Spleen (tissue), 11 donors: ENCODE results near the gene ERG. TPM values are rescaled to one million over a fixed set of nuclear protein-coding genes. Genes with fewer than 3 reads are reported as not detected.
A peak's percentile ranks its signal among the peaks of the same experiment; 100 is the strongest.

ENCODE experiments used
- DNase-seq: peaks from one replicate; pipeline ENCODE4 v3.0.0-alpha.2; 2020
- H3K27ac ChIP-seq, 8 donors: fragments of 200-600 bp; sonication (generic) in 7 of 8; 1 replicate in 4 of 8; 2 replicates in 4 of 8; pipeline versions ENCODE4 v1.5.0 to v1.8.0; 2016 to 2021; ENCODE audit warnings: inconsistent platforms in 4 of 8, mild to moderate bottlenecking in 4 of 8, moderate library complexity in 1 of 8
- H3K27me3 ChIP-seq, 7 donors: fragments of 200-600 bp; sonication (generic) in 6 of 7; replicated peaks in 1 of 7; 1 replicate in 4 of 7; 2 replicates in 3 of 7; pipeline versions ENCODE4 v1.5.0 to v1.8.0; 2016 to 2021; ENCODE audit warnings: inconsistent platforms in 3 of 7, mild to moderate bottlenecking in 1 of 7
- H3K36me3 ChIP-seq, 6 donors: fragments of 200-600 bp; sonication (generic) in 5 of 6; 1 replicate in 4 of 6; 2 replicates in 2 of 6; pipeline versions ENCODE4 v1.5.0 to v1.8.0; 2016 to 2021; ENCODE audit warnings: inconsistent platforms in 2 of 6
- H3K4me1 ChIP-seq, 6 donors: fragments of 200-600 bp; sonication (generic) in 5 of 6; 1 replicate in 3 of 6; 2 replicates in 3 of 6; pipeline versions ENCODE4 v1.5.0 to v1.8.0; 2016 to 2021; ENCODE audit warnings: inconsistent platforms in 3 of 6
- H3K4me3 ChIP-seq, 8 donors: fragments of 200-600 bp; sonication (generic) in 7 of 8; 1 replicate in 4 of 8; 2 replicates in 4 of 8; pipeline versions ENCODE4 v1.5.0 to v1.8.0; 2016 to 2021; ENCODE audit warnings: inconsistent platforms in 4 of 8, mild to moderate bottlenecking in 4 of 8, moderate library complexity in 2 of 8
- H3K9me3 ChIP-seq, 8 donors: fragments of 200-600 bp; sonication (generic) in 7 of 8; 1 replicate in 4 of 8; 2 replicates in 4 of 8; pipeline versions ENCODE4 v1.5.0 to v1.8.0; 2016 to 2021; ENCODE audit warnings: inconsistent platforms in 4 of 8
- POLR2A ChIP-seq, 3 donors: fragments of 450-650 bp; IDR thresholded peaks; one replicate each; pipeline ENCODE4 v1.5.1; 2017; ENCODE audit warnings: antibody characterized with exemption in 3 of 3, mild to moderate bottlenecking in 1 of 3
- POLR2AphosphoS5 ChIP-seq, 3 donors: sonication (generic); formaldehyde crosslinking; IDR thresholded peaks; one replicate each; pipeline ENCODE4 v1.5.1; 2017; ENCODE audit warnings: antibody characterized with exemption in 3 of 3
- WGBS, 5 donors: extraction: QIAGEN DNeasy Blood & Tissue Kit in 3 of 5; methylation state at CpG; one replicate each; pipeline versions ENCODE4 v1.1.5 to v1.1.7; 2013 to 2018; 5-methylcytosine and 5-hydroxymethylcytosine counted together
- intact Hi-C: fragments of 100-400 bp; cut with DNase I; formaldehyde crosslinking; loops from one replicate; pipeline ENCODE4 v1.15.0; 2023; ENCODE audit warnings: low total_unique reads
- polyA plus RNA-seq, 3 donors: library from polyadenylated mRNA; stranded (reverse); fragments of 200-250 nt; gene quantifications; one replicate each; pipeline ENCODE4 v1.2.1, GENCODE V29; 2013
- total RNA-seq, 7 donors: library from RNA; depleted of rRNA in 3 of 7; stranded (reverse); fragments of >200 nt in 3 of 7; fragmentation: NEBNext Ultra II Directional in 4 of 7; extraction: Animal tissue kit (Norgen Biotek cat#: 25700) in 4 of 7; gene quantifications; one replicate each; pipeline versions ENCODE4 v1.1.0 to v1.2.1, GENCODE V29; 2016 to 2021
- TF ChIP-seq, protein P1 (sequence below), 11 experiments: fragments of 200-600 bp in 7 of 11; fragments of 450-650 bp in 4 of 11; sonication (generic) in 4 of 11; IDR thresholded peaks in 8 of 11; conservative IDR thresholded peaks in 3 of 11; 1 replicate in 7 of 11; 2 replicates in 4 of 11; pipeline versions ENCODE4 v1.4.0 to v1.8.0; 2016 to 2021; ENCODE audit warnings: antibody characterized with exemption in 11 of 11, inconsistent platforms in 4 of 11, mild to moderate bottlenecking in 1 of 11
- donor health status: healthy with polysubstance abuse.
- donor health status: DM: no; HTN: no; CAD: no; lungs with moderate emphysema.
- donor health status: DM: no; HTN: no; CAD: no.
- donor health status: Bipolar disorder and iron deficiency.
- donor health status: healthy.
- donor health status: DM: no; HTN: no; CAD: no.
- donor health status: DM: yes; HTN: yes; CAD: no.

The ERG gene
- total and polyA plus RNA-seq, 10 donors: 7.3 to 93.8 (median 57.5) TPM

DNA sequence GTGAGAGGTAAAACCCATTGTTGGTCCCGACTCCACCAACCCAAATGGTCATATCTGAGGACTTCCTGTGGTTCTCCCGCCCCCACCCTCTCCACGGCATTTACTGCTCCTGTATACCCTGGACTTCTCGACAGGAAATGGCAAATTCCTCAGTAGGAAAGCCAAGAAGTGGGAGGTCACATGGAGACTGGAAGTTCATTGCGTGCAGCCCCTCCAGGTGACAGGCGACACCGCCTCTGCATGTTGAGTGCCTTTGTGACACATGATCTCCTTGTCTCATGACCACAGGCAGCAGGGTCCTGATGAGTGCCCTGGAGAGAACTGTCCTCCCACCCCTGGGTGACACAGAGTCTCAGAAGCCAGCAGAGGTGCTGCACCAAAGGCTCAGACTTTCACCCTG, 24.2 kb downstream of the ERG start:
- Histone ChIP-seq H3K27ac (peak overlapping the region in 1 of 8 donors; percentile 32), H3K36me3 (no peaks in the 10 kb centered on the region), H3K4me3 (no peak overlapping the region), H3K27me3 (peaks cover 0 to 56% (median 0%) of the 10 kb centered on the region in 7 donors), H3K9me3 (no peaks in the 10 kb centered on the region), H3K4me1 (peaks cover 5 to 87% (median 49%) of the 10 kb centered on the region in 6 donors)
- 31 to 53% (median 32%) methylated on average over 7 of the region's 7 CpGs for WGBS, 5 donors
- no peak for DNase-seq
- intact Hi-C loops: no loop called here
- TF ChIP-seq, protein P1, sequence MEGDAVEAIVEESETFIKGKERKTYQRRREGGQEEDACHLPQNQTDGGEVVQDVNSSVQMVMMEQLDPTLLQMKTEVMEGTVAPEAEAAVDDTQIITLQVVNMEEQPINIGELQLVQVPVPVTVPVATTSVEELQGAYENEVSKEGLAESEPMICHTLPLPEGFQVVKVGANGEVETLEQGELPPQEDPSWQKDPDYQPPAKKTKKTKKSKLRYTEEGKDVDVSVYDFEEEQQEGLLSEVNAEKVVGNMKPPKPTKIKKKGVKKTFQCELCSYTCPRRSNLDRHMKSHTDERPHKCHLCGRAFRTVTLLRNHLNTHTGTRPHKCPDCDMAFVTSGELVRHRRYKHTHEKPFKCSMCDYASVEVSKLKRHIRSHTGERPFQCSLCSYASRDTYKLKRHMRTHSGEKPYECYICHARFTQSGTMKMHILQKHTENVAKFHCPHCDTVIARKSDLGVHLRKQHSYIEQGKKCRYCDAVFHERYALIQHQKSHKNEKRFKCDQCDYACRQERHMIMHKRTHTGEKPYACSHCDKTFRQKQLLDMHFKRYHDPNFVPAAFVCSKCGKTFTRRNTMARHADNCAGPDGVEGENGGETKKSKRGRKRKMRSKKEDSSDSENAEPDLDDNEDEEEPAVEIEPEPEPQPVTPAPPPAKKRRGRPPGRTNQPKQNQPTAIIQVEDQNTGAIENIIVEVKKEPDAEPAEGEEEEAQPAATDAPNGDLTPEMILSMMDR (IDR thresholded peaks at IDR 0.05 in 8 of 11, conservative IDR thresholded peaks at IDR 0.05 in 3 of 11): no peak
- peak in 1 of 3 donors; percentile 36 for TF ChIP-seq POLR2AphosphoS5 (IDR thresholded peaks at IDR 0.05)

GRCh38 chr21:38472412-38473108, 25.7 kb downstream of the ERG start:
- 39 to 48% (median 46%) methylated on average over 23 of the region's 23 CpGs for WGBS, 5 donors
- Histone ChIP-seq H3K27ac (peak overlapping the region in 3 of 8 donors; percentile 9 to 43 (median 36)), H3K27me3 (peaks cover 0 to 42% (median 0%) of the 10 kb centered on the region in 7 donors), H3K36me3 (no peaks in the 10 kb centered on the region), H3K4me1 (peaks cover 5 to 82% (median 42%) of the 10 kb centered on the region in 6 donors), H3K9me3 (no peaks in the 10 kb centered on the region), H3K4me3 (peak overlapping the region in 3 of 8 donors; percentile 12 to 45 (median 19))
- intact Hi-C loops: no loop called here
- peak; percentile 85 for DNase-seq
- TF ChIP-seq POLR2AphosphoS5 (IDR thresholded peaks at IDR 0.05): peak in 2 of 3 donors; percentile 51 to 55
- TF ChIP-seq, protein P1 (IDR thresholded peaks at IDR 0.05 in 8 of 11, conservative IDR thresholded peaks at IDR 0.05 in 3 of 11): no peak

DNA sequence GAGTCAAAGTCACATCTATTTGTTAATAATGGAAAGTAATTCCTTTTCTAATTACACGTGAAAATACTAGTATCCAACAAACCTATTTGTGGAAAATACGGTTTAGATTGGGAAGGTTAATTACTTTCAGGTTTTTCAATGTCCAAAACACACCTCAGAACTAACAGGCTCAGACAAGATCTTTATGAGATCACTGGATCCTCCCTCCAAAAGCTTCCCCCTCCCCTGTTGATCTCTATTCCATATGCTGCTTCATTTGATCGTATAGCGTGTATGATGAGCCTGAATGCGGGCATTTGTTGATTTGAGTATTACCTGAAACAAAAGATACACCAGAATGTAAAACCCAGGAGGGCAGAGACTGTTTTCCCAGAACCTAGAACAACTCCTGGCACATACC, 26.5 kb downstream of the ERG start:
- WGBS, 5 donors: 71 to 84% (median 74%) methylated on average over 5 of the region's 5 CpGs
- intact Hi-C loops: no loop called here
- no peaks in the 10 kb centered on the region for H3K9me3 ChIP-seq
- TF ChIP-seq POLR2AphosphoS5 (IDR thresholded peaks at IDR 0.05) (no peak), POLR2A (IDR thresholded peaks at IDR 0.05) (no peak)
- TF ChIP-seq, protein P1 (IDR thresholded peaks at IDR 0.05 in 8 of 11, conservative IDR thresholded peaks at IDR 0.05 in 3 of 11): no peak
- H3K4me1 ChIP-seq: peaks cover 5 to 82% (median 43%) of the 10 kb centered on the region in 6 donors
- no peaks in the 10 kb centered on the region for H3K36me3 ChIP-seq
- no peak for DNase-seq
- H3K4me3 ChIP-seq: no peak overlapping the region
- H3K27ac ChIP-seq: peak overlapping the region in 1 of 8 donors; percentile 9
- peaks cover 0 to 34% (median 0%) of the 10 kb centered on the region in 7 donors for H3K27me3 ChIP-seq

- no peaks in the 10 kb centered on the region for H3K9me3 ChIP-seq
- DNase-seq: no peak
- peaks cover 5 to 74% (median 37%) of the 10 kb centered on the region in 6 donors for H3K4me1 ChIP-seq
- no peak overlapping the region for H3K4me3 ChIP-seq
- intact Hi-C loops: no loop called here
- H3K36me3 ChIP-seq: no peaks in the 10 kb centered on the region
- peaks cover 0 to 24% (median 0%) of the 10 kb centered on the region in 7 donors for H3K27me3 ChIP-seq
- WGBS, 5 donors: 41 to 62% (median 47%) methylated on average over 3 of the region's 3 CpGs
- TF ChIP-seq, protein P1 (IDR thresholded peaks at IDR 0.05 in 8 of 11, conservative IDR thresholded peaks at IDR 0.05 in 3 of 11): no peak
- TF ChIP-seq POLR2AphosphoS5 (IDR thresholded peaks at IDR 0.05) (no peak), POLR2A (IDR thresholded peaks at IDR 0.05) (no peak)
- peak overlapping the region in 1 of 8 donors; percentile 11 for H3K27ac ChIP-seq
Observed at GRCh38 chr21:38470755-38471154, 27.5 kb downstream of the ERG start.
